ENCODE results near the gene PSMB1.

GRCh38 chr6:170504479-170504878 lies 48.6 kb downstream of the PSMB1 start:
- TF ChIP-seq CTCF (IDR thresholded peaks at IDR 0.05), result no peak
- no peak for TF ChIP-seq POLR2A (IDR thresholded peaks at IDR 0.05)
